ENCODE measurements around the gene SH2D4B. TPM values are rescaled to one million over a fixed set of nuclear protein-coding genes. Genes with fewer than 3 reads are reported as not detected.

SH2D4B gene
- not detected for total RNA-seq

- Histone ChIP-seq H3K36me3 (no peaks in the 10 kb centered on the region), H3K4me1 (no peaks in the 10 kb centered on the region), H3K9ac (ENCODE audit: low read depth in 2 of 2, low read length in 2 of 2) (no peak within 1 kb of the TSS), H3K9me3 (no peaks in the 10 kb centered on the region), H3K27ac (no peak within 1 kb of the TSS), H3K4me3 (no peak within 1 kb of the TSS), H3K27me3 (no peaks in the 10 kb centered on the region)
- no peak for TF ChIP-seq CTCF (IDR thresholded peaks at IDR 0.05)
- peak; percentile 11 for DNase-seq
- intact Hi-C loops (cut with DNase I): no loop called here
These were observed at the start of gene SH2D4B for GRCh38 chr10:80537736-80538480. Gene SH2D4B (plus strand): TSS chr10:80537902. CDS start chr10:80538332, 430 bp downstream.

GRCh38 chr10:80488539-80489066 is 49.1 kb upstream of the SH2D4B start:
- no peak for DNase-seq

GRCh38 chr10:80489371-80490112 is 48.2 kb upstream of the SH2D4B start:
- no peak for DNase-seq
- intact Hi-C loops (cut with DNase I): no loop called here
- H3K9me3 ChIP-seq: no peaks in the 10 kb centered on the region
- H3K36me3 ChIP-seq: no peaks in the 10 kb centered on the region
- no peaks in the 10 kb centered on the region for H3K27me3 ChIP-seq
- peaks cover 19% of the 10 kb centered on the region for H3K4me1 ChIP-seq
- H3K4me3 ChIP-seq: no peak overlapping the region
- no peak for TF ChIP-seq CTCF (IDR thresholded peaks at IDR 0.05)
- no peak overlapping the region for H3K9ac ChIP-seq (ENCODE audit: low read depth in 2 of 2, low read length in 2 of 2)
- H3K27ac ChIP-seq: no peak overlapping the region

More at GRCh38 chr10:80488539-80489066, 49.1 kb upstream of the SH2D4B start:
- Histone ChIP-seq H3K4me3 (no peak overlapping the region), H3K4me1 (peaks cover 21% of the 10 kb centered on the region), H3K27me3 (no peaks in the 10 kb centered on the region), H3K9ac (ENCODE audit: low read depth in 2 of 2, low read length in 2 of 2) (no peak overlapping the region), H3K9me3 (no peaks in the 10 kb centered on the region), H3K27ac (no peak overlapping the region), H3K36me3 (no peaks in the 10 kb centered on the region)
- TF ChIP-seq CTCF (IDR thresholded peaks at IDR 0.05): no peak
- intact Hi-C loops (cut with DNase I): no loop called here

GRCh38 chr10:80491251-80492102 is 46.2 kb upstream of the SH2D4B start:
- no peak for DNase-seq

More at GRCh38 chr10:80491251-80492102, 46.2 kb upstream of the SH2D4B start:
- no peak overlapping the region for H3K4me3 ChIP-seq
- H3K36me3 ChIP-seq: no peaks in the 10 kb centered on the region
- intact Hi-C loops (cut with DNase I): no loop called here
- no peaks in the 10 kb centered on the region for H3K27me3 ChIP-seq
- H3K9me3 ChIP-seq: no peaks in the 10 kb centered on the region
- H3K4me1 ChIP-seq: peaks cover 4% of the 10 kb centered on the region
- TF ChIP-seq CTCF (IDR thresholded peaks at IDR 0.05): no peak
- H3K9ac ChIP-seq (ENCODE audit: low read depth in 2 of 2, low read length in 2 of 2): no peak overlapping the region
- H3K27ac ChIP-seq: peak overlapping the region; percentile 5
